ENCODE results near the gene FAM107B.

DNA sequence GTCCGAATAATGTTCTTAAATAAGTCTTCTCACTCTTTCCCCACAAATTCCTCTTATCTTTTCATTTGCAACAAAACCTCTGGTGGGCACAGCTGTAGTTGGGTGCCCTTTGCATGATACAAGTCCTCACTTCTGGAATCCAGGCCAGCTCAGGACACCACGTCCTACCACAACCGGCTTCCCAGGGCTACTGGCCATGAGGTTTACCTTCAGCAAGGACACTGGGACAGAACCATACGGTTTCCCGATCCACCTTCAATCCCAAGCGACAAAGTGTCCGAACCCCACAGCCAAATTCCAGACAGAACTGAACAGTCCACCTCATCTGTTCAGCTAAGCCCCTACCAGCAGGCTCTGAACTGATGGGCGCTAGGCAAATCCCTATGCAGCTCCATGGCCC lies 174.6 kb downstream of the FAM107B start:
- TF ChIP-seq, protein P1, sequence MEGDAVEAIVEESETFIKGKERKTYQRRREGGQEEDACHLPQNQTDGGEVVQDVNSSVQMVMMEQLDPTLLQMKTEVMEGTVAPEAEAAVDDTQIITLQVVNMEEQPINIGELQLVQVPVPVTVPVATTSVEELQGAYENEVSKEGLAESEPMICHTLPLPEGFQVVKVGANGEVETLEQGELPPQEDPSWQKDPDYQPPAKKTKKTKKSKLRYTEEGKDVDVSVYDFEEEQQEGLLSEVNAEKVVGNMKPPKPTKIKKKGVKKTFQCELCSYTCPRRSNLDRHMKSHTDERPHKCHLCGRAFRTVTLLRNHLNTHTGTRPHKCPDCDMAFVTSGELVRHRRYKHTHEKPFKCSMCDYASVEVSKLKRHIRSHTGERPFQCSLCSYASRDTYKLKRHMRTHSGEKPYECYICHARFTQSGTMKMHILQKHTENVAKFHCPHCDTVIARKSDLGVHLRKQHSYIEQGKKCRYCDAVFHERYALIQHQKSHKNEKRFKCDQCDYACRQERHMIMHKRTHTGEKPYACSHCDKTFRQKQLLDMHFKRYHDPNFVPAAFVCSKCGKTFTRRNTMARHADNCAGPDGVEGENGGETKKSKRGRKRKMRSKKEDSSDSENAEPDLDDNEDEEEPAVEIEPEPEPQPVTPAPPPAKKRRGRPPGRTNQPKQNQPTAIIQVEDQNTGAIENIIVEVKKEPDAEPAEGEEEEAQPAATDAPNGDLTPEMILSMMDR (conservative IDR thresholded peaks at IDR 0.05; ENCODE audit: low read depth, low read length), result no peak
- no peak for TF ChIP-seq EZH2 (IDR thresholded peaks at IDR 0.05; ENCODE audit: borderline replicate concordance, low read depth, low read length, poor library complexity, severe bottlenecking)
